Prostate gland (tissue), 2 donors: ENCODE results near the gene IGSF11. TPM values are rescaled to one million over a fixed set of nuclear protein-coding genes. Genes with fewer than 3 reads are reported as not detected.

Experiments
- DNase-seq: peaks from one replicate; pipeline ENCODE4 v3.0.0-alpha.2; 2019; ENCODE audit warnings: low spot score
- H3K27ac ChIP-seq, 2 donors: fragments of 200-600 bp; sonication (generic); 2 replicates each; pipeline ENCODE4 v1.5.1; 2017 to 2019
- H3K27me3 ChIP-seq: fragments of 200-600 bp; sonication (generic); replicated peaks from 2 replicates; pipeline ENCODE4 v1.5.1; 2019; ENCODE audit not compliant: insufficient read depth
- H3K36me3 ChIP-seq, 2 donors: fragments of 200-600 bp; sonication (generic); 1 replicate in 1 of 2; 2 replicates in 1 of 2; pipeline versions ENCODE4 v1.5.1 to v1.8.1; 2017 to 2019
- H3K4me1 ChIP-seq: fragments of 200-600 bp; sonication (generic); replicated peaks from 2 replicates; pipeline ENCODE4 v1.5.1; 2019
- H3K4me3 ChIP-seq, 2 donors: fragments of 200-600 bp; sonication (generic); 2 replicates each; pipeline ENCODE4 v1.5.1; 2017 to 2019
- H3K9me3 ChIP-seq: fragments of 200-600 bp; sonication (generic); 2 replicates; pipeline ENCODE4 v1.5.1; 2017
- POLR2A ChIP-seq: fragments of 450-650 bp; IDR thresholded peaks from one replicate; pipeline ENCODE4 v1.6.1; 2016; ENCODE audit warnings: antibody characterized with exemption, mild to moderate bottlenecking
- POLR2AphosphoS5 ChIP-seq: sonication (generic); formaldehyde crosslinking; IDR thresholded peaks from one replicate; pipeline ENCODE4 v1.6.1; 2017; ENCODE audit warnings: antibody characterized with exemption
- WGBS: methylation state at CpG from one replicate; pipeline ENCODE4 v1.1.5; 2018; 5-methylcytosine and 5-hydroxymethylcytosine counted together
- intact Hi-C: fragments of 100-400 bp; cut with DNase I; formaldehyde crosslinking; loops from one replicate; pipeline ENCODE4 v1.14.2; 2022
- total RNA-seq, 2 donors: library from RNA; depleted of rRNA; stranded (reverse); fragments of >200 nt; gene quantifications; one replicate each; pipeline ENCODE4 v1.1.0, GENCODE V29; 2016
- TF ChIP-seq, protein P1 (sequence below), 4 experiments: fragments of 200-600 bp in 2 of 4; fragments of 450-650 bp in 2 of 4; sonication (generic) in 2 of 4; IDR thresholded peaks; 1 replicate in 3 of 4; 2 replicates in 1 of 4; pipeline ENCODE4 v1.5.1; 2016 to 2019; ENCODE audit warnings: antibody characterized with exemption in 4 of 4, mild to moderate bottlenecking in 2 of 4, moderate library complexity in 2 of 4

IGSF11 gene
- total RNA-seq, 2 donors from 2014 or later = 0.46 to 30.9 TPM

DNA sequence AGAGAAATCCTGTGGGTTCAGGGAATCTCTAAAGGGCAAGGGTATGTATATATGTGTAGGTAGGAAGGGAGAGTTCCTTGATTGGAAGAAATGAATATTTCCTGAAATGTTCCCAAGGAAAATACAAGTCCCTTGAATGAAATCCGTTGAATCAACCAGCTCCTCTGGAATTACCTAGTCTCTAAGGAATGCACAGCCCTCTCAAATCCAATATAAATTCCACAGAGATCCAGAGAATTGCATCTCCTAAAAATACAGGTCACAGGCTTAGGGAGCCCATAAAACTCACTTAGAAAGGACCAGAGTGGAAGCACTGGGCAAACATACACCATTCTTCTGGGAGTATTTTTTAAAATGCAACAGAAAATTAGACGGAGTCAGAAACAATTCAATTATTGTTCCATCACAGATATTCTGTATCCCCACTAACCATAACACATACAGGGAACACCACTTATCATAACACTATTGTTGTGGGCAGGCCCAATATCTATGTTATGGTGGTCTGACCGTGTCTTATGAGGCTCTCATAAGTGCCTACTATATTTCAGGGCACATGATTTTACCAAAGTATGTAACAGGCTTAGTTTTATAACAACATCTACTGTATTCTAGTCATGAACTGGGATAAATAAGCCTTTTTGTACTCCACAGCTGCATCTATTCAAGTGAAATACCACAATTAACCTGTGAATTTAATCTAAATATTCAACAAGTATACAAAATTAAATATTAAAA, 43.7 kb downstream of the IGSF11 start:
- 70% methylated on average over 3 of the region's 3 CpGs for WGBS
- intact Hi-C loops = no loop called here
- H3K4me1 ChIP-seq = no peaks in the 10 kb centered on the region
- no peaks in the 10 kb centered on the region for H3K36me3 ChIP-seq
- DNase-seq = no peak
- H3K4me3 ChIP-seq = no peak overlapping the region
- no peak overlapping the region for H3K27ac ChIP-seq
- no peaks in the 10 kb centered on the region for H3K27me3 ChIP-seq
- TF ChIP-seq POLR2A (no peak), POLR2AphosphoS5 (no peak)
- TF ChIP-seq, protein P1, sequence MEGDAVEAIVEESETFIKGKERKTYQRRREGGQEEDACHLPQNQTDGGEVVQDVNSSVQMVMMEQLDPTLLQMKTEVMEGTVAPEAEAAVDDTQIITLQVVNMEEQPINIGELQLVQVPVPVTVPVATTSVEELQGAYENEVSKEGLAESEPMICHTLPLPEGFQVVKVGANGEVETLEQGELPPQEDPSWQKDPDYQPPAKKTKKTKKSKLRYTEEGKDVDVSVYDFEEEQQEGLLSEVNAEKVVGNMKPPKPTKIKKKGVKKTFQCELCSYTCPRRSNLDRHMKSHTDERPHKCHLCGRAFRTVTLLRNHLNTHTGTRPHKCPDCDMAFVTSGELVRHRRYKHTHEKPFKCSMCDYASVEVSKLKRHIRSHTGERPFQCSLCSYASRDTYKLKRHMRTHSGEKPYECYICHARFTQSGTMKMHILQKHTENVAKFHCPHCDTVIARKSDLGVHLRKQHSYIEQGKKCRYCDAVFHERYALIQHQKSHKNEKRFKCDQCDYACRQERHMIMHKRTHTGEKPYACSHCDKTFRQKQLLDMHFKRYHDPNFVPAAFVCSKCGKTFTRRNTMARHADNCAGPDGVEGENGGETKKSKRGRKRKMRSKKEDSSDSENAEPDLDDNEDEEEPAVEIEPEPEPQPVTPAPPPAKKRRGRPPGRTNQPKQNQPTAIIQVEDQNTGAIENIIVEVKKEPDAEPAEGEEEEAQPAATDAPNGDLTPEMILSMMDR (IDR thresholded peaks at IDR 0.05) = no peak
- no peaks in the 10 kb centered on the region for H3K9me3 ChIP-seq

GRCh38 chr3:118988198-118989130, 46.2 kb downstream of the IGSF11 start:
- TF ChIP-seq, protein P1 (IDR thresholded peaks at IDR 0.05) = no peak
- TF ChIP-seq POLR2A (no peak), POLR2AphosphoS5 (no peak)
- Histone ChIP-seq H3K9me3 (no peaks in the 10 kb centered on the region), H3K4me3 (no peak overlapping the region), H3K36me3 (no peaks in the 10 kb centered on the region), H3K4me1 (no peaks in the 10 kb centered on the region), H3K27me3 (no peaks in the 10 kb centered on the region), H3K27ac (no peak overlapping the region)
- intact Hi-C loops = no loop called here
- no peak for DNase-seq
- 63% methylated on average over 6 of the region's 6 CpGs for WGBS

- TF ChIP-seq POLR2AphosphoS5 (peak; percentile 64), POLR2A (no peak)
- TF ChIP-seq, protein P1 (IDR thresholded peaks at IDR 0.05) = no peak
- no peaks in the 10 kb centered on the region for H3K27me3 ChIP-seq
- no peaks in the 10 kb centered on the region for H3K36me3 ChIP-seq
- no peak overlapping the region for H3K27ac ChIP-seq
- 5% methylated on average over 2 of the region's 2 CpGs for WGBS
- H3K4me3 ChIP-seq = no peak overlapping the region
- no peaks in the 10 kb centered on the region for H3K4me1 ChIP-seq
- intact Hi-C loops = no loop called here
- DNase-seq = peak; percentile 50
- no peaks in the 10 kb centered on the region for H3K9me3 ChIP-seq
Measured at GRCh38 chr3:118987477-118987876, 47.2 kb downstream of the IGSF11 start.

DNA sequence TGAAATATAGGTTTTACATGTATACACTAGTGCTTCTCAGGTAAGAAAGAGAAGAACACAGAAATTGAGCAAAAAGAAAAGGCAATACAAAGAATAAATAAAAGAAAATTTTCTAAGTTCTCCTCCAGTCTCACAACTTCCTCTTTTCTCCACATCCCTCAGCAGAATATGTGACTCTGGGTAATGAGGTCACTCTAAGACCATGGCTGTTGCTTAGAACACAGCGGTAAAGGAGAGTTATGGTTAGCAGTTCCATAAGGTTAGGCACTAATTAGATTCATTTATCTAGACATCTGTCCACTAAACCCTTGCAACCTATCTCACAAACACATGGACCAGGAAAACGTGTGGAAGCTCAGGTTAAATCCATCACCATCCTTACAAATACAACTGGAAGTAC, 47.9 kb downstream of the IGSF11 start:
- no peak overlapping the region for H3K27ac ChIP-seq
- 76% methylated on average over 2 of the region's 2 CpGs for WGBS
- H3K4me3 ChIP-seq = no peak overlapping the region
- H3K4me1 ChIP-seq = no peaks in the 10 kb centered on the region
- H3K9me3 ChIP-seq = no peaks in the 10 kb centered on the region
- TF ChIP-seq POLR2AphosphoS5 (no peak), POLR2A (no peak)
- TF ChIP-seq, protein P1 (IDR thresholded peaks at IDR 0.05) = no peak
- intact Hi-C loops = no loop called here
- H3K27me3 ChIP-seq = no peaks in the 10 kb centered on the region
- no peak for DNase-seq
- no peaks in the 10 kb centered on the region for H3K36me3 ChIP-seq
